Measurements from ENCODE around the gene MAPK8. TPM values are rescaled to one million over a fixed set of nuclear protein-coding genes. Genes with fewer than 3 reads are reported as not detected.

MAPK8 gene
- total RNA-seq, 1 experiment from 2014 or later, result 67.5 TPM

GRCh38 chr10:48455392-48456151, 149.1 kb downstream of the MAPK8 start:
- POLR2A ChIA-PET (ENCODE audit: unreplicated experiment), result no interaction called here
- DNase-seq, result no peak
- Histone ChIP-seq H2AFZ (no peak overlapping the region), H3K27ac (no peak overlapping the region), H3K4me2 (no peak overlapping the region), H3K27me3 (ENCODE audit: insufficient read depth, low read depth) (no peaks in the 10 kb centered on the region), H4K20me1 (ENCODE audit: insufficient read depth) (no peaks in the 10 kb centered on the region), H3K4me1 (replicated peaks; ENCODE audit: insufficient read depth) (no peaks in the 10 kb centered on the region), H3K4me3 (no peak overlapping the region), H3K36me3 (ENCODE audit: low read depth) (no peaks in the 10 kb centered on the region), H3K9me3 (ENCODE audit: insufficient read depth, low read depth) (no peaks in the 10 kb centered on the region), H3K9me2 (ENCODE audit: insufficient read depth) (no peaks in the 10 kb centered on the region), H3F3A (ENCODE audit: insufficient read depth, low read depth) (no peaks in the 10 kb centered on the region), H3K79me2 (ENCODE audit: low read depth) (no peaks in the 10 kb centered on the region)
- no TSS peak for BruUV-seq (replicated peaks)
- intact Hi-C loops (cut with micrococcal nuclease; ENCODE audit: unreplicated experiment), result no loop called here
- CTCF ChIA-PET, result no interaction called here
- no peak for TF ChIP-seq CTCF (conservative IDR thresholded peaks at IDR 0.05)

- Histone ChIP-seq H3K79me2 (ENCODE audit: low read depth) (no peaks in the 10 kb centered on the region), H3K9me2 (ENCODE audit: insufficient read depth) (no peaks in the 10 kb centered on the region), H4K20me1 (ENCODE audit: insufficient read depth) (no peaks in the 10 kb centered on the region), H3K36me3 (ENCODE audit: low read depth) (no peaks in the 10 kb centered on the region), H3K4me2 (no peak overlapping the region), H3K4me1 (replicated peaks; ENCODE audit: insufficient read depth) (no peaks in the 10 kb centered on the region), H3K4me3 (no peak overlapping the region), H3K27ac (no peak overlapping the region), H3F3A (ENCODE audit: insufficient read depth, low read depth) (no peaks in the 10 kb centered on the region), H2AFZ (no peak overlapping the region), H3K9me3 (ENCODE audit: insufficient read depth, low read depth) (no peaks in the 10 kb centered on the region), H3K27me3 (ENCODE audit: insufficient read depth, low read depth) (no peaks in the 10 kb centered on the region)
- TF ChIP-seq EZH2 (IDR thresholded peaks at IDR 0.05; ENCODE audit: low read depth) (no peak), CTCF (conservative IDR thresholded peaks at IDR 0.05) (no peak)
- intact Hi-C loops (cut with micrococcal nuclease; ENCODE audit: unreplicated experiment), result no loop called here
- DNase-seq, result no peak
- no TSS peak for BruUV-seq (replicated peaks)
- CTCF ChIA-PET, result no interaction called here
- POLR2A ChIA-PET (ENCODE audit: unreplicated experiment), result no interaction called here
Observed at GRCh38 chr10:48456361-48456804, 149.9 kb downstream of the MAPK8 start.

- H3K36me3 ChIP-seq (ENCODE audit: low read depth), result no peaks in the 10 kb centered on the region
- no peaks in the 10 kb centered on the region for H3K9me2 ChIP-seq (ENCODE audit: insufficient read depth)
- H4K20me1 ChIP-seq (ENCODE audit: insufficient read depth), result no peaks in the 10 kb centered on the region
- intact Hi-C loops (cut with micrococcal nuclease; ENCODE audit: unreplicated experiment), result no loop called here
- TF ChIP-seq CTCF (conservative IDR thresholded peaks at IDR 0.05), result no peak
- no peak for TF ChIP-seq EZH2 (IDR thresholded peaks at IDR 0.05; ENCODE audit: low read depth)
- H3K79me2 ChIP-seq (ENCODE audit: low read depth), result no peaks in the 10 kb centered on the region
- H3K4me1 ChIP-seq (replicated peaks; ENCODE audit: insufficient read depth), result no peaks in the 10 kb centered on the region
- no peak overlapping the region for H2AFZ ChIP-seq
- no peak overlapping the region for H3K4me3 ChIP-seq
- no peak overlapping the region for H3K4me2 ChIP-seq
- no TSS peak for BruUV-seq (replicated peaks)
- ChIA-PET CTCF (no interaction called here), POLR2A (ENCODE audit: unreplicated experiment) (no interaction called here)
- no peaks in the 10 kb centered on the region for H3K27me3 ChIP-seq (ENCODE audit: insufficient read depth, low read depth)
- no peaks in the 10 kb centered on the region for H3K9me3 ChIP-seq (ENCODE audit: insufficient read depth, low read depth)
- DNase-seq, result no peak
- no peak overlapping the region for H3K27ac ChIP-seq
- no peaks in the 10 kb centered on the region for H3F3A ChIP-seq (ENCODE audit: insufficient read depth, low read depth)
Observed at GRCh38 chr10:48456808-48457761, 150.6 kb downstream of the MAPK8 start.

Data from PC-9 (cell line).